ENCODE measurements around the gene CHPF.

CHPF gene

DNA sequence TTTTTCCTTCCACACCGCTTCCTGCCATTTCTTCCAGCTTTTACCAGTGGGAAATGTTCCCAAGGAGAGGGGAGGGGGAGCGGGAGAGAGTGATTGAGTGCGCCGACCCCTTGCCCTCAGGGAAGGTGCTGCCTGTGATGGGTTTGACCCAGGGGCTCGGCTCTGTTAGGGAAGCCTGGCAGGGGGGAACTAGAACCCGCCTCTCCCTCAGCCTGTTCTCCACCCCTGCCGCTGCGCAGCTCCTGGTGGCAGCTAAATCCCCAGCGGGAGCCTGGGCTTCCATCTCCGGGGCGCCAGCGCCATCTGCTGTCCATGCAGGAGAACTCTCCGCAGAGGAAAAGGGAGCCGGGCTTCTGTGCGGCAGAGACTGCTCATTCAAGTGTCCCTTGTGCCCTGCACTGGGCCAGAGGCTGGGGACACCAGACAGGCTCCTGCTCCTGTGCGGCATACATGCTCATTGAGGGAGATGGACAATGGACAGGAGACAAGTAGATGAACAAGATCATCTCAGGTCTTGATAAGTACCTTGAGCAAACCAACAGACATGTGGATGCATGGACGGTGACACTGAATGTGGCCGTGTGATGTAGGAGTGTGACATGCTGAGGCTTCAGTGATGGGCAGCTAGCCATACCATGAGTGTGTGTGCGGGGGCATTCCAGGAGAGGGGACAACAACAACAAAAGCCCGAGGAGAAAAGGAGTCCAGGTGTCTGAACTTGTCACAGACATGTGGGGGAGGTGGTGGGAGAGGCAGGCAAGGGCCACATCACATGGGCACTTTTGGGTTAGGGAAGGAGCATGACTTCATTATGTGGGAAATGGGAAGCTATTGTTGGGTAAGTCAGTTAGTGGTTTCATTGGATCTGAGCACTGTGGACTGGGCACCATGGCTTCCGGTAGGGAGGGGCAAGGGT, 13.3 kb downstream of the CHPF start:
- peak; percentile 85 for DNase-seq

DNA sequence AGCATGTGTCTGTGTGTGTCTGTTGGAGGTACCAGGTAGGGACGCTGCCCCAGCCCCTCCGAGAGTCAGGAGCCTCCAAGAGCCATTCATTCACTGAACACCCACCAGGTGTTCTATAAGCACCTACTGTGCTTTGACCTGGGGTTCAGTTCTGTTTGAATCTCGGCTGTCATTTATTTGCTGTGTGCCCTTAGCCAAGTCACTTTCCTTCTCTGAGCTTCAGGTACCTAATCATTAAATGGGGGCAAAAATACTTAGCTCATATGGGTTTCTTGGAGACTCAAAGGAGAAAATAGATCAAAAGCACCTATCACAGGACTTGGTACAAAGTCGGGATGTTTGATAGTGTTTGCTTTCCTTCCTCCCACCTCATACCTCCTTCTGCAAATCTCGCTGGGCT, 16.1 kb downstream of the CHPF start:
- no peak for DNase-seq

DNA sequence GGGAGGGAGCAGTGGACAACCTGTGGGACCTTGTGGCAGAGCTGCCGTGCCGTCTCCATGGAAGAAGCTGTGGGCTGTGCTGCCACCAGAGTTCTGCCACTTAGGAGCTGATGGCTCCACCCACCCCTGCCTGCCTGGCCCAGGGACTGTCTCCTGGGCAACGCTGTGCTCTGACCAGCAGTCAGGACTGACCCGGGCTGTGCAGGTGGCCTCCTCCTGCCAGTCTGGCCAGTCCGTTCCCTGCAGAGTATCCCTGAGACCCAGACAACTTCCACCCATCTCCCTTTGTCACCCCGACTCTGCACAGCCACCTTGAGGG, 16.6 kb downstream of the CHPF start:
- no peak for DNase-seq

DNA sequence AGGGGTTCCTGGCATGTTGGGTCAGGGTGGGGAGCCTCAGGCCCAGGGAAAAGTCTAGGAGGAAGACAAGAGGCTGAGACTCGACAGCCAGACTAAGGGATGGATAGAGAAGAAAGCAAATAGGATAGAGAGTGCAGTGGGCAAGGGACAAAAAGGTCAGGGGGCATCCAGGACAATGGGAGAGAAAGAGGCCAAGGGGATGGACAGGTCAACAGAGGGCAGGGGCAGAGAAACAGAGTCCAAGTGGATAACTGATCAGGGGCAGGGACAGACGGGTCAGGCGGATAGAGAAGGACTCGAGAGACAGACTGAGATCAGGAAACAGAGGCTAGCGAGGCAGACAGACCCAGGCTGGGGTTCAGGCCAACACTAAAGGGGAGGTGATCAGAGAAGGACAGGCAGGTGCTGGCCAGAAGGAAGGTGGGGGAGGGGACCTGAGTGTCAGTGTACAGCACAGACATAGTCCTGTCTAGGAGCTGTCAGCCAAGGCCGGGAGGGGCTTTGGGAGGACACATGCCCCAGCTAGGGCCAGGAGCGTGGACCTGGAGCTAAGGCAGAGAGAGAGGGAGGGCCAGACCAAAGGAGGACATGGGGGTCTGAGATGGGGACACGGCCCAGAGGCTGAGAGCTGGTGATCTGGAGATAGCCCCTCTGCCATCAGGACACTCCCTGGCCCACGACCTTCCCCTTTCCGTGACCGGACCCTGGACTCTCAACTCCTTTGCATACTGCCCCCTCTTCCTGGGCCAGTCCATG, 17.1 kb downstream of the CHPF start:
- DNase-seq = no peak

DNA sequence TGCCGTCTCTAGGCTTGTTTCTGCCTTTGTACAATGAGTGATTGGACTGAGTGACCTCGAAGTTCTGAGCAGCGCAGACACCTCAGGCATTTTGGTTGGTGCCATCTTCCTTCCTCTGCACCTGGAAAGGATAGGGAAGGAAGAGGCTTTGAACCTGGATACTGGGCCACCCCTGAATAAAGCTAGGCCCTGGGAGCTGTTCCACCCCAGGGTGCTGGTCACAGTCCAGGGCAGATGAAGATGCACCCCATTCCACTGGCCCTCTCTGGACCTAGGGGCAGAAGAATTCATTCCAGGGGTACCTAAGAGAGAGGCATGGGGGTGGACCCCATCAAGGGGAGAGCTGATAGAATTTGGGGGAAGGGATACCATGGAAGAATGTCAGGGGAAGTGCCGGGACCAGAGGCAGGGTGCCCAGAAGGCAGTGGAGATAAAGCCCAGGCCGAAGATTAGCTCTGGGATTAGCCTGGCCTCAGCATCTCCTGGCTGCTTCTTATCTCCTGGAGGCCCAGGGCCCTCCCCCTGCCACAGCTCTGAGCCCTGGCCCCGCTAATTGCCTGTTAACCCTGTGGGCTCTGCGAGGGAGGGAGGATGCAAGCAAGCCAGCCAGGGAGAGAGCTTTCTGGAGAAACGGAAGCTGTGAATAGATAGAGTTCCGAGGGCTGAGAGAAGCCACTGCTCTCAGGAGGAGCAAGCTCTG, 17.9 kb downstream of the CHPF start:
- no peak for DNase-seq

DNA sequence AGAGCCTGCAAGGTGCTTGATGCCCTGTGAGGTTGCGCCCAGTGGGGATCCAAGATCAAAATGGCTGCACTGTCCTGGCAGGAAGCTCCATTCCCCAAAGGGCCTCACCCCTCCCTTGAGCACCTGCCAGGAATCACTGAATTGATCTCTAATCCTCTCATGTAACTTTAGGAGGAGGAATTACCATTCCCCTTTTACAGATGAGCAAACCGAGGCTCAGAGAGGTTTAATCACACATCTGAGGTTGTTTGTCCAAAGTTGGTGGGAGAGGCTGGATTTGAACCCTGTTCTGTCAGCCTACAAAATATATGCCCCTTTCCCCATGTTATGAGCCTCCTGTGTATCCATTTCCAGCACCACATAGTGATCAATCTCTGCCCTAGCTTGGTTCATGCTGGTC, 18.8 kb downstream of the CHPF start:
- DNase-seq = no peak

DNA sequence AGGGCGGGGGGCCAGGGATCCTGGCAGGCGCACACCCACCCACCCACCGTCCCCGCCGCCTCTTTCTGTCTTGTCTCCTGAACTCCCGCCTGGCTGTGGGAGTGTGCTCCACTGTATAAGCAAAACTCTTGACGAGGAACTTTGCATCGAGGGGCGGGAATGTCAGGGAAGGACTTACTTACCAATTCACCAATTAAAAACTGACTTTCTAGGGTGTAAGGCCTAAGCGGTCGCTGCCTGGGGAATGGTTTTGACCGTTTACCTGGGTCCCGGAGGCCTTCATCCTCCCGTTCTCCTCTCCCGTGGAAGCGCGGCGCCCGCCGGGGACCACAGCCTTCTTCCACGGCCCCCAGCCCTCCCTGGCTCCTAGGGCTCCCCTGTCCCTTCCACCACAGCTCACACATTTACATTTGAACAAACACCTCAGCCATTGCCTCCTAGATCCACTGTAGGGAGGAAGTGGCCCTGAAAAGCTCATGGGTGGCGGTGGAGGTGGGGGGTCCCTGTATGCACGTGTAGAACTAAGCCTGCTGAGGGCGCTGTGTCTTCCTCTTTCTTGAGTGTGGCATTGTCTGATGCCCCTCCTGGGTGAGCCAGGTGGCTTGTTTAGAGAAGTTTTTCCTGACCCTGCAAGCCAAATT, 20.5 kb downstream of the CHPF start:
- DNase-seq = no peak

DNA sequence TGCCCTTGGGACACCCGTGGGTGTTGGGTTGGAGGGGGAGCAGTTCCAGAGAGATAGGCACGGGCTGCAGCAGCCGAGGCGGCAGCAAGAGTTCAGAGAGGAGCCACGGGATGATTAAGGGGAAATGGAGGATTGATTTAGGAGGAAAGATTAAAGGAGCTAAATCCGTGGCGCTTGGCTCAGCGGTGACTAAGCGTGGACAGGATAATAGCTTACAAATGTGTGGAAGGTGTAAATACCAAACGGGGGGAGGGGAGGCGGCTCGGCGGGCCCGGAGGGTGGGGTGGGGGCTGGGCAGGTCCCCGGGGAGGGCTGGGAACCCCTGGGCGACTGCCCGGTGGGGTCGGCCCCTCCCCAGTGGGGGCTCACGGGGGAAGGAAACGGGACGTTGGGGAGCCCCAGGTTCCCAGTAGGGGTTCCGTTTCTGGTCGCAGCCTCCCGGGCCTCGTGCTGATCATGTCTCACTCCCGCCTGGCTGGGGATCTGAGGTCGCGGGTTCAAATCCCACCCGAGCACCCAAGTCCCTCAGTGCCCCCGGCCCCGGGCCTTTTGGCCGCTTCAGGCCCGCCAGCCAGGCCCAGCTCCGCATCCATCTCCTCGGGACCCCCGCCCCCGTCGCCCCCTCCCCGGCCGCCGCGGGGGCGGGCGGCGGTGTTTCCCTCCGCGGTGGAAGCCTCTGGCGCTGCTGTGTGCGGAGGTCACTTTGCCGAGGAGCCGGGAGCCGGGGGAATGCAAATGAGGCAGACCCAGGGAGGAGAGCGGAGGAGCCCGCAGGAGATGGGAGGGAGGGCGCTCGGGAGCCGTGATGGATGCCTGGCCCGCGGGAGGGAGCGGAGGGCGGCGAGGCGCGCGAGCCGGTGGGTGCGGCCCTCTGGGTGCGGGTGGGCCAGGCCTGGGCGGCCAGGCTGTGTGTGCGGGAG, 21.2 kb downstream of the CHPF start:
- no peak for DNase-seq

DNA sequence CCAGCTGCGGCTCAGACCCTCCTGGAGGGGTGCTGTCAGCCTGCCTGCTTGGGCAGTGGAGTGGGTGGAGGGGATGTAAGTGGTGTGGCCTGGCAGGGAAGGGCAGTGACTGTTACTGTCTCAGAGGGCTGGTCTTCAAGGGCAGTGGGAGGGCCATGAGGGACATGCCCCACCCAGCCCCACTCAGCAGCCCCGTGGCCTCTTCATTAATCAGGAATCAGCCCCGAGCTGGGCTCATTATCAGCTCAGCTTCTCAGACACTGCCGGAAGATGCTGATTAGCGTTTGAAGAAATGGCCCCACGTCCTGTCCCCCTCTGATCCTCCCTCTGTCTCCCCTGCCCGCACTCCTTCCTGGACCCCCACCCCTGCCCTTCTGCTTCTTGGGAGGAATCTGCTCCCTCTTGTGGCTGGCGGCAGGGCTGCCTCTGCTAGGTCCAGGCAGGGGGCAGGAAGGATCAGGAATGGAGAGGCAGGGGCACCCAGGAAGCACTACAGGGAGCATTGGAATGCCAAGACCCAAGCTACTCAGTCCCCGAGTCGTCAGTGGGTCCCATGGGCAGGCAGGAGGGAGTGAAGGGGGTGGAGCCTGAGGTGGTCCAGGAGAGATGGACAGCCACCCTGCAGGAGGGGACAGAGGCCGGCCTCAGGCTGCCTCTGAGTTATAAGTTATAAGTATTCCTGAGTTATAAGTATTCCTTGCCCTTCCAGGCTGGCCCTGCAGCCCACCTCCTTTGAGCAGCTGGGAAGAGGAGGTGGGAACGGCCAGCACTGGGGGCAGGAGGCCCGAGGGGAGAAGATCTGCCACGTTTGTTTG, 22.3 kb downstream of the CHPF start:
- DNase-seq = peak in 1 of 2 experiments; percentile 25

DNA sequence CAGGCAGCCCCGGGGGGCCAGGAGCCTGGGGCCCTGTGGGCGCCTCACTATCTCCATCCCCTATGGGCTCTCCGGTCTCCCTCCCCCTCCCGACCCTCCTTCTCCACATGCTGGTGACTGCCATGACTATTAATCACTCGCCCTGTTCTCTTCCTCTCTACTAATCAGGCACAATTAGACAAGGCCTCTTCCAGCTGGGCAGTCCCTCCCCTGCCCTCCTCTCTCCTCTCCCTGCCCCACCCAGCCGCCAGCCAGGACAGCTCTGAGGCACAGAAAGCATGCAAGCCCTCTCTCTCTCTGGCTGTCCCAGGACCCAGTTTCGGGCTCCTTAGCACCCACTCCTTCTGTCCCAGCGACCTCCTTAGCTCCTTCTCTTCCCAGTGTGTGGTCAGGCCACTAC, 23.5 kb downstream of the CHPF start:
- no peak for DNase-seq

DNA sequence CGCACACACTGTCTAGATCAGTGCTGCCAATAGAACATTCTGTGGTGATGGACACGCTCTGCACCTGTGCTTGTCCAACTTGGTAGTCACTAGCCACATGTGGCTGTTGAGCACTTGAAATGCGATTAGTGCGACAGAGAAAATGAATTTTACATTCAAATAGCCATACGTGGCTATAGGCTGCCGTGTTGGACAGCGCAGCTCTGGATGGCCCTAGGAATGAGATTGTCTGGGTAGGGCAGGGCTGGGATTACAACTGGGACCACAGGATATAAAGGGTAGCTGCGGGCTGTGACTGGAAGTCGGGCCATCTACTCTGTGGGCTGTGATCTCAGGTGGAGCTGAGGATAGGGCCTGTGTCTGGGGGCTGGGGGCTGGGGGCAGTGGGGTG, 24.1 kb downstream of the CHPF start:
- no peak for DNase-seq

DNA sequence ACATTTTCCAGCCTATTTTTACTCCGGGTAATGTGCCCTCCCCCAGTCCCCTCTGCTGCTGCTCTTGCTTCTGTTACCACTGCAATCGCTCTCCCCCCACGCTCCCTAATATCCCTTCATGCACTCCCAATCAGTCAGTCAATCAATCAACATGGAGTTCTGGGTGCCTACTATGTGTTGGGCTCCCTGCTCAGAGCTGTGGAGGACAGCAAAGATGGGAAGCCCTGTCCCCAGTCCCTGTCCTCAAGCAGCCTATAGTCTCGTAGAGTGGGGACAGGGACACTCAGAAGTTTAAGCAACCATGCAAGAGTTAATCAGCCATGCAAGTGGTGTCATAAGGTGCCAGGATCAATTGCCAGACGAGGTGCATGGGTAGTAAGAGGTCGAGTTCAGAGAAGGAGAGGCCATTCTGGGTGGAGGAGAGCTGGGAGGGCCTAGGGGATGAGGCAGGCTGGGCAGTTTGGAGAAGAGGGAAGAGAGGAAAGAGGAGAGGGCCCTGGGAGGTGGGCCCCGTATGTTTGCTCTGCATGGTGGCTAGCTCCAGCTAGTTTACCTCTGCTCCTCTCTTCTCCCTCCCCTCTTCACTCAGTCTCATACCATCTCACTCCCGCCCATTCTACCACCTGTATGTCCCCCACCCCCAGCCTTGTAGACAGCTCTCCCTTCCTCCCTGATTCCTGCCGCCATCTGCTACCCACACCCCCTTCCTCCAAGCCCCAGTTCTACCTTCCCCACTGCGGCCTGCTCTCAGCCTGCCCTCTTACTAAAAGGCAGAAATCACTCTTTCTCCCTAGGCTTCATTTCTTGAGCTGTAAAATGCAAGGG, 25.4 kb downstream of the CHPF start:
- no peak for DNase-seq

DNA sequence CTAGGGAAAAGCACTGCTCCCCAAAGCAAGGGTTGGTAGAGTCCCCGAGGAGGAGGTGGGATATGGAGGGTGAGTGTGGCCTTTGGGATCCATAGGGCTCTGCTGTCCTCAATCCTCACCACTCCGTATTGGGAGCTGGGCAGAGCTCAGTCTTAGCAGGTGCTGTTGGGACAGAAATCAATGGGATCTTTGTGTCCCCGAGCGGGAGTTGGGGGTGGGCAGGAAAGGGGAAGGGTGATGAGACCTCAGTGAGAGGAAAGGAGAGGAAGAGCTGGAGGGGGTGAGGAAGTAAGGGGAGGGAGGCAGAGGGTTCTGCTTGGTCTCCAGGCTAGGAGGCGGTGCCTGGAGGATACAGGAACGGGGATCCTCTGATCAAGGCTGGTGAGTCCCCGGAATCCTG, 26.7 kb downstream of the CHPF start:
- no peak for DNase-seq

DNA sequence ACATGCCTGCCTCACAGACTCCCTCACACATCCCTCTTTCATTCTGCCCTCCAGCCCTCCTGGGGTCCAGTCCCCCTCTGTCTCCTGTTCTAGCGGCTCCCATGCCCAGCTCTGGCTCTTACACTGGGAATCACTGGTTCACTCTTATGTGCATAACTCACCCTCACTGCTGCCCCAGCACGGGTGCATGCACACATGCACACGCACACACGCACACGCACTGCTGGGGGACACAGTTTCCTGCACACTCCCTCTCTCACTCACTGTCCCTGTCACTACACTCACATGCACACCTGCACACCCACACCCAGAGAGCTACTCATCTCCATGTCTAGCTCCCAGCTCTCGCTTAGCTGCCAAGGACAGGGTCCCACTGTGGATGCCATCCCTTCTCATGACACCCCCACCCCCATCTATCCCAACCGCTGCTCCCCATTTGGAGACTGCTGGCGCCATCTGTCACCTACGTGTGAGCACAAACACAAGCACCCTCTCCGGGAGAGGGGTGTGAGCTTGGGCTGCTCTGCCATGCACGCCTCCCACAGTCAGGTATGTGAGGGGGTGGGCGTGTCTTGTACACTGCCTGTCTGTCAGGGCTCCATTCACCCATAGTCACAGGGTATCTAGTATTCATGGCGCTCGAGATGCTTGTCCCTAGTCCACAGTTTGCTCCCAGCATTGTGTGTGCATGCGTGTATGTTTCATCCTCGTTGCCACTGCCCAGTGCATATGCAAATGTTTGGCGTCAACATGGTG, 27.6 kb downstream of the CHPF start:
- DNase-seq = no peak

DNA sequence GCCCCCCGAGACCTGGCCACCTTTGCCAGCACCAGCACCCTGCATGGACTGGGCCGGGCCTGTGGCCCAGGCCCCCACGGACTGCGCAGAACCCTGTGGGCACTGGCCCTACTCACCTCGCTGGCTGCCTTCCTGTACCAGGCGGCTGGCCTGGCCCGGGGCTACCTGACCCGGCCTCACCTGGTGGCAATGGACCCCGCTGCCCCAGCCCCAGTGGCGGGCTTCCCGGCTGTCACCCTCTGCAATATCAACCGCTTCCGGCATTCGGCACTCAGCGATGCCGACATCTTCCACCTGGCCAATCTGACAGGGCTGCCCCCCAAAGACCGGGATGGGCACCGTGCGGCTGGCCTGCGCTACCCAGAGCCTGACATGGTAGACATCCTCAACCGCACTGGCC, 28.8 kb downstream of the CHPF start:
- DNase-seq = no peak

DNA sequence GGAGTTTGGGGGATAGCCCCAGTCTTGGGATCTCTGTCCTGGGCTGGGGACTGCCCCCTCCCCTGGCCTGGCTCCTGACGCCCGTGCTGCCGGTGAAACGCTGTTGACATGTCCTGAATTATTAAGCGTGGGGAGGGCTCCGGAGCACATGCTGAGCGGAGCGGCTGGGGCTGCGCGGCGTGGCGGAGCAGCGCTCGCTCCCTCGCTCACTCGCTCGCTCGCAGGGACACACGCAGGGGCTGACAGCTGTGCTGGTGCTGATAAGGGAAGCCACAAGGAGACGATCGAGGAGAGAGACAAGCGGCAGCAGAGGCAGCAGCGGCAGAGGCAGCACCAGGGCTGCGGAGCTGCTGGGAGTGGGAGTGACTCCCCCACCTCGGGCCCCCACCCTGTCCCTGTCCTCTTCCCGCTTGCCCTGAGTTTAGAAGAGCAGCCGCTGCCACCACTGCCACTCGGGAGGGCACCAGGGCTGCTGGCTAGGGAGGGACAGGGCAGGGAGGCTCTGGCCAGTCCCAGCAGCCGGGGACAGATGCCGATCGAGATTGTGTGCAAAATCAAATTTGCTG, 29.3 kb downstream of the CHPF start, which contains the start of gene ASIC4:
Gene ASIC4 (plus strand): TSS at position 287 of the 566 bp plus-strand sequence. CDS start 243 bp downstream, at position 530.
- no peak for DNase-seq

DNA sequence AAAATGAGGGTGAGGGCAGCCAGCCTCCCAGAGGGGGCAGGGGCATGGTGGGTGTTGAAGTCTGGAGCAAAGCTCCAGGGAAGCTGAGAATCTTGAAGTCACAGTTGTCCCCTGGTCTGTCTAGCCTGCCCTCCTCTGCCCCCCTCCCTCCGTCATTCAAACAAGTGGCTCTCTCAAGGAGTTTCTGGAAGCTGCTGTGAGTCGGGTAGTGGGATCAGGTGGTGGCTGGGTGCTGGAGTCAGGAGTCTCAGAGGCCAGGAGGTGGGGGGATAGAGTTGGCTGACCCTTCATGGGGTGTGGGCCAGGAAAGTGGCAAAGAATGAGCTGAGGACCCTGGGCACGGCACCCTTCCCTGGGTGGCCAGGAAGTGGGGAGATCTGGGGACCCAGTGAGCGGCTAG, 29.8 kb downstream of the CHPF start:
- DNase-seq = no peak

DNA sequence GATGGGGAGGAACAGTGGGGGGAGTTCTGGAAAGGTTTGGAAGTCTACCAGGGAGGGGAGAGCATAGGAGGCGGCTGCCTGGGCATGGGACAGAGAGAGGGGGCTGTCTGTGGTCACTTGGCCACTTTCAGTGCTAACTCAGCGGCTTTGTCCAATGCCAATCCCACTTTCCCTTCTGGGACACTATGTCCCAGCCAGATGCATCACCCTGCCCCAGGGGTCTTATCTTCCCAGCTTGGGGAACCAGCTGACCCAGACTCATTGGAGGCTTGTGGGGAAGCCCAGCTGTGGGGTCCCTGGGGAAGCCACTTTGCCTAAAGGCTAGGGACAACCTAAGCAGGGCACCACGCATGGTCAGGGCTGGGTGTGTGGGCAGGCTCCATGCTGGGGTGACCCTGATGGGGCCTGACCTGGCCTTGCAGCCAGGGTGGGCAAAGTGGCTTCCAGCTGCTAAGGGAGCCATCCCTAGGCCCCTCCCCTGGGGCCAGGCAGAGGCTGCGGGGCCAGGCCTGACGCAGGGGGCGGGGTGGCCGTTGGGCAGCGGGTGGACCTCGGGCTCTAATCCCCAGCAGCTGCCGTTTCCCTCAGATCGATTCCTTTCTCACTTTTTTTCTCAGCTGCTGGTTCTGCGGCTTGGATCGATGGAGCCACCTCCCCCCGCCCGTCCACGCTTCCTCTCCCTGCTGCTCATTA, 30.9 kb downstream of the CHPF start:
- no peak for DNase-seq

Measured in NCI-H2081 (cell line).